SK-N-SH treated with all-trans-retinoic acid at 6 μM for 48 hours (cell line): ENCODE results near the gene MAPK7.

Experiments used
- ATAC-seq: fragments of 200-7000 bp; cut with Tn5 transposase; 3 replicates; pipeline ENCODE4 v1.9.1; 2020; ENCODE audit warnings: mild to moderate bottlenecking, moderate library complexity
- ARNTL ChIP-seq: fragments of 450-650 bp; formaldehyde crosslinking; IDR thresholded peaks from 2 replicates; pipeline ENCODE4 v1.5.0; 2020; ENCODE audit warnings: low read depth, mild to moderate bottlenecking, moderate library complexity, borderline replicate concordance
- CSDC2 ChIP-seq: fragments of 250-450 bp; sonication (Bioruptor Pico); IDR thresholded peaks from 2 replicates; pipeline ENCODE4 v1.5.0; 2020; ENCODE audit warnings: mild to moderate bottlenecking, moderate library complexity
- ESRRG ChIP-seq: fragments of 250-450 bp; sonication (Bioruptor Pico); IDR thresholded peaks from 2 replicates; pipeline ENCODE4 v1.6.1; 2021; ENCODE audit warnings: mild to moderate bottlenecking
- ISL1 ChIP-seq: fragments of 250-450 bp; sonication (Bioruptor Pico); IDR thresholded peaks from 2 replicates; pipeline ENCODE4 v2.1.2; 2022; ENCODE audit warnings: mild to moderate bottlenecking, moderate library complexity
- OSR1 ChIP-seq: fragments of 250-450 bp; sonication (Bioruptor Pico); IDR thresholded peaks from 2 replicates; pipeline ENCODE4 v1.8.0; 2022; ENCODE audit warnings: moderate library complexity, mild to moderate bottlenecking, inconsistent platforms
- PPARA ChIP-seq: fragments of 250-450 bp; sonication (Bioruptor Pico); IDR thresholded peaks from 2 replicates; pipeline ENCODE4 v1.5.0; 2020; ENCODE audit warnings: mild to moderate bottlenecking, borderline replicate concordance
- RARB ChIP-seq: fragments of 250-450 bp; sonication (Bioruptor Pico); IDR thresholded peaks from 2 replicates; pipeline ENCODE4 v1.8.0; 2021; ENCODE audit warnings: mild to moderate bottlenecking, moderate library complexity
- SNAI2 ChIP-seq: fragments of 250-450 bp; sonication (Bioruptor Pico); IDR thresholded peaks from 2 replicates; pipeline ENCODE4 v1.5.0; 2020; ENCODE audit warnings: mild to moderate bottlenecking, moderate library complexity
- TOX ChIP-seq: fragments of 250-450 bp; sonication (Bioruptor Pico); IDR thresholded peaks from 2 replicates; pipeline ENCODE4 v1.8.0; 2021; ENCODE audit warnings: mild to moderate bottlenecking, moderate library complexity, borderline replicate concordance
- ZC3H10 ChIP-seq: fragments of 250-450 bp; sonication (Bioruptor Pico); IDR thresholded peaks from 2 replicates; pipeline ENCODE4 v1.5.1; 2021; ENCODE audit warnings: mild to moderate bottlenecking, moderate library complexity
- ZFP3 ChIP-seq: fragments of 250-450 bp; sonication (Bioruptor Pico); IDR thresholded peaks from 2 replicates; pipeline ENCODE4 v1.5.0; 2020; ENCODE audit warnings: mild to moderate bottlenecking, moderate library complexity
- ZFP30 ChIP-seq: fragments of 450-650 bp; formaldehyde crosslinking; IDR thresholded peaks from 2 replicates; pipeline ENCODE4 v1.5.0; 2022; ENCODE audit warnings: mild to moderate bottlenecking, moderate library complexity
- ZNF70 ChIP-seq: fragments of 450-650 bp; formaldehyde crosslinking; IDR thresholded peaks from 2 replicates; pipeline ENCODE4 v1.5.0; 2020; ENCODE audit warnings: mild to moderate bottlenecking, moderate library complexity
- ZNF8 ChIP-seq: fragments of 450-650 bp; formaldehyde crosslinking; IDR thresholded peaks from 2 replicates; pipeline ENCODE4 v1.5.0; 2020; ENCODE audit warnings: mild to moderate bottlenecking, moderate library complexity
- TF ChIP-seq, protein P1 (sequence below): fragments of 250-450 bp; sonication (Bioruptor Pico); IDR thresholded peaks from 2 replicates; pipeline ENCODE4 v1.5.1; 2021; ENCODE audit warnings: mild to moderate bottlenecking, moderate library complexity
- TF ChIP-seq, protein P2 (sequence below): fragments of 250-450 bp; sonication (Bioruptor Pico); IDR thresholded peaks from 2 replicates; pipeline ENCODE4 v1.5.1; 2020; ENCODE audit warnings: low read depth, mild to moderate bottlenecking, moderate library complexity
- TF ChIP-seq, protein P3 (sequence below): fragments of 250-450 bp; sonication (Bioruptor Pico); IDR thresholded peaks from 2 replicates; pipeline ENCODE4 v1.8.0; 2021; ENCODE audit warnings: low read depth, mild to moderate bottlenecking, moderate library complexity, borderline replicate concordance
- TF ChIP-seq, protein P4 (sequence below): fragments of 250-450 bp; sonication (Bioruptor Pico); IDR thresholded peaks from 2 replicates; pipeline ENCODE4 v1.8.0; 2020; ENCODE audit warnings: mild to moderate bottlenecking, moderate library complexity, borderline replicate concordance

The MAPK7 gene

DNA sequence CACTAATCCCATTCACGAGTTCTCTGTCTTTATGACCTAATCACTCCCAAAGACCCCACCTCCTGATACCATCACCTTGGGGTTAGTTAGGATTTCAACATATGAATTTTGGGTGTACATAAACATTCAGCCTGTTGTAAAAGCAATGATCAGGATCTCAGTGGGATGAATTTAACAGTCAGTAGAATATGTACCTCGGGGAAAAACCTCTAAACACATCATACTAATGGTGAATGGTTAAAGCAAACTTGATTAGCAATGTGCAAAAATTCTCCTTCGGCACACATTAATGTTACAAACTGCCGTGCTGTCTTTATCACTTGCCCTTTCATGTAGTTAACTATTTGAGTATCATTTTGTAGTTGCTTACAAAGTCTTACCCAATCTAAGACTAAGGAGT is 42.9 kb downstream of the MAPK7 start:
- no peak for ATAC-seq
- TF ChIP-seq OSR1 (CRISPR knock-in tag) (no peak), PPARA (CRISPR knock-in tag) (no peak), ESRRG (no peak)
- TF ChIP-seq, protein P1, sequence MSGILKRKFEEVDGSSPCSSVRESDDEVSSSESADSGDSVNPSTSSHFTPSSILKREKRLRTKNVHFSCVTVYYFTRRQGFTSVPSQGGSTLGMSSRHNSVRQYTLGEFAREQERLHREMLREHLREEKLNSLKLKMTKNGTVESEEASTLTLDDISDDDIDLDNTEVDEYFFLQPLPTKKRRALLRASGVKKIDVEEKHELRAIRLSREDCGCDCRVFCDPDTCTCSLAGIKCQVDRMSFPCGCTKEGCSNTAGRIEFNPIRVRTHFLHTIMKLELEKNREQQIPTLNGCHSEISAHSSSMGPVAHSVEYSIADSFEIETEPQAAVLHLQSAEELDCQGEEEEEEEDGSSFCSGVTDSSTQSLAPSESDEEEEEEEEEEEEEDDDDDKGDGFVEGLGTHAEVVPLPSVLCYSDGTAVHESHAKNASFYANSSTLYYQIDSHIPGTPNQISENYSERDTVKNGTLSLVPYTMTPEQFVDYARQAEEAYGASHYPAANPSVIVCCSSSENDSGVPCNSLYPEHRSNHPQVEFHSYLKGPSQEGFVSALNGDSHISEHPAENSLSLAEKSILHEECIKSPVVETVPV (CRISPR knock-in tag), result no peak
- TF ChIP-seq, all 23 proteins: peak for 0

DNA sequence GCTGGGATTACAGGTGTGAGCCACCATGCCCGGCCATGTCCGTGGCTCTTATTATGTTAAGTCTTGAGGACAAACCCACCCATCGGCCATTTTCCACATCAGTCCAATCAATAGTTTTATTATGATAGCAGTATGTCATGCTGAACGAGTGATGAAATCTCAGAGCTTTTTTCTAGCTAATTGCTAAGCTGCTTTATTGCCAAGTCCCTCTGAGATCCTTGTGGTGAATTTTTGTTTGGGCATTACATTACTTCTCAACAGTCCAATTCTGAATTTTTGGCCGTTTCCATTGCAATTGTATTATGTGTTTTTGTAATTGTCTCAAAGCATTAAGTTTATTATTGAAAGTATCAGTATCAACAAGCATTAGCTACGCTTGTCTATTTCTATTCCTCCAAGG is 43.6 kb downstream of the MAPK7 start:
- no peak for ATAC-seq
- TF ChIP-seq SNAI2 (no peak), OSR1 (CRISPR knock-in tag) (no peak), RARB (CRISPR knock-in tag) (no peak), CSDC2 (CRISPR knock-in tag) (no peak), PPARA (CRISPR knock-in tag) (no peak)
- TF ChIP-seq, protein P2, sequence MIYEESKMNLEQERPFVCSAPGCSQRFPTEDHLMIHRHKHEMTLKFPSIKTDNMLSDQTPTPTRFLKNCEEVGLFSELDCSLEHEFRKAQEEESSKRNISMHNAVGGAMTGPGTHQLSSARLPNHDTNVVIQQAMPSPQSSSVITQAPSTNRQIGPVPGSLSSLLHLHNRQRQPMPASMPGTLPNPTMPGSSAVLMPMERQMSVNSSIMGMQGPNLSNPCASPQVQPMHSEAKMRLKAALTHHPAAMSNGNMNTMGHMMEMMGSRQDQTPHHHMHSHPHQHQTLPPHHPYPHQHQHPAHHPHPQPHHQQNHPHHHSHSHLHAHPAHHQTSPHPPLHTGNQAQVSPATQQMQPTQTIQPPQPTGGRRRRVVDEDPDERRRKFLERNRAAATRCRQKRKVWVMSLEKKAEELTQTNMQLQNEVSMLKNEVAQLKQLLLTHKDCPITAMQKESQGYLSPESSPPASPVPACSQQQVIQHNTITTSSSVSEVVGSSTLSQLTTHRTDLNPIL (CRISPR knock-in tag), result no peak
- TF ChIP-seq, protein P3, sequence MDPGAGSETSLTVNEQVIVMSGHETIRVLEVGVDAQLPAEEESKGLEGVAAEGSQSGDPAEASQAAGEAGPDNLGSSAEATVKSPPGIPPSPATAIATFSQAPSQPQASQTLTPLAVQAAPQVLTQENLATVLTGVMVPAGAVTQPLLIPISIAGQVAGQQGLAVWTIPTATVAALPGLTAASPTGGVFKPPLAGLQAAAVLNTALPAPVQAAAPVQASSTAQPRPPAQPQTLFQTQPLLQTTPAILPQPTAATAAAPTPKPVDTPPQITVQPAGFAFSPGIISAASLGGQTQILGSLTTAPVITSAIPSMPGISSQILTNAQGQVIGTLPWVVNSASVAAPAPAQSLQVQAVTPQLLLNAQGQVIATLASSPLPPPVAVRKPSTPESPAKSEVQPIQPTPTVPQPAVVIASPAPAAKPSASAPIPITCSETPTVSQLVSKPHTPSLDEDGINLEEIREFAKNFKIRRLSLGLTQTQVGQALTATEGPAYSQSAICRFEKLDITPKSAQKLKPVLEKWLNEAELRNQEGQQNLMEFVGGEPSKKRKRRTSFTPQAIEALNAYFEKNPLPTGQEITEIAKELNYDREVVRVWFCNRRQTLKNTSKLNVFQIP (CRISPR knock-in tag), result no peak

DNA sequence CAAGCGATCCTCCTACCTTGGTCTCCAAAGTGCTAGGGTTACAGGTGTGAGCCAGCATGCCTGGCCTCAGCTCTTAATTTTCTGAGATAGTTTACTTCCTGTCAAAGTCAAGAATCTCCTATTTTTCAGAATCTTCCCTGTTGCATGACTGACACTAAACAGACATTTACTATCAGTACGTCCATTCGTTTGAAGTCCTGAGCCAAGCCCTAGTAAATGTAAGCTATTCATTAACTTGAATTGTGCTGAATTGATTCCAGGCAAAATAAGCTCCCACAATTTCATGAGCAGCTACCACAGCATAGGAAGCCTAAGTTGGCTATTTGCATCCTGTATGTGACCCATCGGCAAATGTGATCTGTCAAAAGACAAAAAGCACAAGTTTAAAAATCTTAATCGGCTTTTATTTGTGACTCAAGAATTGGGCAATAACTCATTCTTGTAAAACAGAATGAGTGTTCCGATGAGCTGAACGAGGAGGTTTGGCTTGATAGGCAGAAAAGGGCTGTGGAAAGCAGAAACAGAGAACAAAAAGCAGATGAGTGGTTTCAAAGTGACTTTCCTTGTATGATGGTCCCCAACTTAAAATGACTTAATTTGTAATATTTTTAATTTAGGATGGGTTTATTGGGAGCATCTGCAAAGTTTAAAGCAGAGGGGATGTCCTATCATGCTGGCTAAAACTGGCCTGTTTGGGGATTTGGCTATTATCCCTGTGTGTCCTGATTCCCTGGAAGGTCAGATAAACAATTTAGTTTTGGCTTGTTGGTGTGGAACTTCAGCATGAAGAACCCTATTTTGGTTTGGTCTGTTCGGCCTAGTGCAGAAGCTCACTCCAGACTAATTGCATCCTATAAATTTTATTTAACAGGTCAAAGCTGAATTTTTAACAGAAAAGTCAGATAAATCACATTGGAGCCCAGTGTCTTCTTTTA is 46.9 kb downstream of the MAPK7 start:
- TF ChIP-seq, protein P1 (CRISPR knock-in tag), result no peak
- TF ChIP-seq ZFP3 (CRISPR knock-in tag) (0 out of 2 replicates have a peak, but pooled peaks have one; percentile 28), ISL1 (CRISPR knock-in tag) (peak; percentile 19; the same call in 1 of the 2 replicates)
- TF ChIP-seq, all 23 proteins: peak for 2
- ATAC-seq, result no peak

DNA sequence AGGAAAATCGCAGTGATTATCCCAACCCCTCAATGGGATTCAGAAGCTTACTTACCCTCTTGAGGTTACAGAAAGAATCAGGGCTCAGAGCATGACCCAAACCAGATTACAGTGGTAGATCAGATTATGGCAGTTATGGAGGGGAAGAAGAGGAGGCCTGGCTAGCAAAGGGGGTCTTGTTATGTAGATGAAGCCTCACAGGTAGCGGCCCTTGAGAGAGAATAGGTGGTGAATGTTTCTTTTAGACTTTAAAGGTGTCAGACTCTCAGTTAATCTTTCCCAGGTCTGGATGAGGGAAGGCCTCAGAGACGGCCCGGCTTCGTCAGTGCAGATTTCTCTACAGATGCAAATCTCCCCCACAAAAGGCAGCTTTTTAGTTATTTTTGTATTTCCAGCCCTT is 48.3 kb downstream of the MAPK7 start:
- no peak for TF ChIP-seq PPARA (CRISPR knock-in tag)
- TF ChIP-seq, protein P2 (CRISPR knock-in tag), result no peak
- no peak for TF ChIP-seq ZNF70 (CRISPR knock-in tag)
- TF ChIP-seq ZFP30, result no peak
- TF ChIP-seq CSDC2 (CRISPR knock-in tag), result no peak
- TF ChIP-seq ZC3H10 (CRISPR knock-in tag), result no peak
- TF ChIP-seq ZNF8 (CRISPR knock-in tag), result no peak
- no peak for TF ChIP-seq SNAI2
- TF ChIP-seq TOX (CRISPR knock-in tag), result no peak
- TF ChIP-seq ARNTL, result no peak
- no peak for TF ChIP-seq ESRRG
- no peak for ATAC-seq

DNA sequence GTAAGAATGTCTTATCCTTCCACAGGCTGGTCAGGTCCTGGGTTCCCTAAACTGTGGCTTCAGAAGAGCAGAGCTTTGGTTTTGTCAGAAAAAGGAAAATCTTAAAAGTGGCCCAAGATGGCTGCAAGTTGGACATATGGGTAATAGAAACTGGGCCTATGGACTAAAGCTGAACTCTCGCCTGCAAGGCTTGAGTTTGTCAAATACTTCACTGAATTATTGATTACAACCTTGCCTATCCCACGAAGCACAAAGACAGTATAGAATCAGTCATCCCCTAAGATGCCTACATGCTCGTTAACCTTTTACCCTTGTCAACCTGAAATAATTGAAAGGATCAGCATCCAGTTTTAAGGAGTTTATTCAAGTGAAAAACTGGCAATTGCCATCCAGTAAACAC is 53.4 kb downstream of the MAPK7 start:
- TF ChIP-seq, protein P4, sequence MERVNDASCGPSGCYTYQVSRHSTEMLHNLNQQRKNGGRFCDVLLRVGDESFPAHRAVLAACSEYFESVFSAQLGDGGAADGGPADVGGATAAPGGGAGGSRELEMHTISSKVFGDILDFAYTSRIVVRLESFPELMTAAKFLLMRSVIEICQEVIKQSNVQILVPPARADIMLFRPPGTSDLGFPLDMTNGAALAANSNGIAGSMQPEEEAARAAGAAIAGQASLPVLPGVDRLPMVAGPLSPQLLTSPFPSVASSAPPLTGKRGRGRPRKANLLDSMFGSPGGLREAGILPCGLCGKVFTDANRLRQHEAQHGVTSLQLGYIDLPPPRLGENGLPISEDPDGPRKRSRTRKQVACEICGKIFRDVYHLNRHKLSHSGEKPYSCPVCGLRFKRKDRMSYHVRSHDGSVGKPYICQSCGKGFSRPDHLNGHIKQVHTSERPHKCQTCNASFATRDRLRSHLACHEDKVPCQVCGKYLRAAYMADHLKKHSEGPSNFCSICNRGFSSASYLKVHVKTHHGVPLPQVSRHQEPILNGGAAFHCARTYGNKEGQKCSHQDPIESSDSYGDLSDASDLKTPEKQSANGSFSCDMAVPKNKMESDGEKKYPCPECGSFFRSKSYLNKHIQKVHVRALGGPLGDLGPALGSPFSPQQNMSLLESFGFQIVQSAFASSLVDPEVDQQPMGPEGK (CRISPR knock-in tag), result no peak
- TF ChIP-seq ZFP3 (CRISPR knock-in tag) (no peak), PPARA (CRISPR knock-in tag) (no peak)
- TF ChIP-seq, all 23 proteins: peak for 0
- no peak for ATAC-seq
